ENCODE results near the gene NET1. TPM values are rescaled to one million over a fixed set of nuclear protein-coding genes. Genes with fewer than 3 reads are reported as not detected.

Gene NET1
- total RNA-seq, 1 experiment from 2014 or later, result 154 TPM

GRCh38 chr10:5445006-5445405, 32.6 kb downstream of the NET1 start:
- Mint-ChIP-seq H3K4me3 (ENCODE audit: low read depth, unreplicated experiment) (no peak overlapping the region), H3K9me3 (ENCODE audit: low read depth, unreplicated experiment) (no peaks in the 10 kb centered on the region), H3K27ac (ENCODE audit: unreplicated experiment) (peak overlapping the region; percentile 3), H3K27me3 (ENCODE audit: unreplicated experiment) (no peaks in the 10 kb centered on the region), H3K4me1 (ENCODE audit: low read depth, unreplicated experiment) (peaks cover 15% of the 10 kb centered on the region), H3K36me3 (ENCODE audit: insufficient read depth, unreplicated experiment) (peaks cover 40% of the 10 kb centered on the region)
- intact Hi-C loops (cut with micrococcal nuclease; ENCODE audit: unreplicated experiment), result no loop called here
- DNase-seq, result no peak
- BruUV-seq (replicated peaks), result no TSS peak
- TF ChIP-seq CTCF (IDR thresholded peaks at IDR 0.05; ENCODE audit: unreplicated experiment), result no peak
- CTCF ChIA-PET, result interaction anchor here (1.2 to 1.5 kb wide), 2 partner anchors 98 to 180 kb away, joined by 3 to 4 read pairs; no protein-coding TSS in a partner anchor

- intact Hi-C loops (cut with micrococcal nuclease; ENCODE audit: unreplicated experiment), result loop anchor here (1.0 kb wide), 1 partner anchor 102 kb away; no protein-coding TSS in a partner anchor
- no peaks in the 10 kb centered on the region for H3K27me3 Mint-ChIP-seq (ENCODE audit: unreplicated experiment)
Measured at GRCh38 chr10:5446390-5446926, 34.1 kb downstream of the NET1 start.

GRCh38 chr10:5447056-5447455, 34.7 kb downstream of the NET1 start:
- no TSS peak for BruUV-seq (replicated peaks)
- TF ChIP-seq CTCF (IDR thresholded peaks at IDR 0.05; ENCODE audit: unreplicated experiment), result no peak
- intact Hi-C loops (cut with micrococcal nuclease; ENCODE audit: unreplicated experiment), result no loop called here
- no peaks in the 10 kb centered on the region for H3K27me3 Mint-ChIP-seq (ENCODE audit: unreplicated experiment)
- H3K4me1 Mint-ChIP-seq (ENCODE audit: low read depth, unreplicated experiment), result peaks cover 26% of the 10 kb centered on the region
- peak overlapping the region; percentile 94 for H3K4me3 Mint-ChIP-seq (ENCODE audit: low read depth, unreplicated experiment)
- H3K27ac Mint-ChIP-seq (ENCODE audit: unreplicated experiment), result peak overlapping the region; percentile 94
- H3K36me3 Mint-ChIP-seq (ENCODE audit: insufficient read depth, unreplicated experiment), result peaks cover 60% of the 10 kb centered on the region
- CTCF ChIA-PET, result interaction anchor here (1.2 to 1.9 kb wide), 4 partner anchors 101 to 632 kb away, joined by 5 to 8 read pairs (median 6); no protein-coding TSS in a partner anchor
- DNase-seq, result no peak
- H3K9me3 Mint-ChIP-seq (ENCODE audit: low read depth, unreplicated experiment), result no peaks in the 10 kb centered on the region

More at GRCh38 chr10:5446390-5446926, 34.1 kb downstream of the NET1 start:
- H3K9me3 Mint-ChIP-seq (ENCODE audit: low read depth, unreplicated experiment), result no peaks in the 10 kb centered on the region
- TF ChIP-seq CTCF (IDR thresholded peaks at IDR 0.05; ENCODE audit: unreplicated experiment), result no peak
- peak overlapping the region; percentile 94 for H3K27ac Mint-ChIP-seq (ENCODE audit: unreplicated experiment)
- peak; percentile 97 for DNase-seq
- peak overlapping the region; percentile 94 for H3K4me3 Mint-ChIP-seq (ENCODE audit: low read depth, unreplicated experiment)
- H3K36me3 Mint-ChIP-seq (ENCODE audit: insufficient read depth, unreplicated experiment), result peaks cover 54% of the 10 kb centered on the region
- CTCF ChIA-PET, result interaction anchor here (0.6 to 1.9 kb wide), 9 partner anchors 13 to 631 kb away, joined by 3 to 8 read pairs (median 4); no protein-coding TSS in a partner anchor
- BruUV-seq (replicated peaks), result no TSS peak
- peaks cover 20% of the 10 kb centered on the region for H3K4me1 Mint-ChIP-seq (ENCODE audit: low read depth, unreplicated experiment)

DNA sequence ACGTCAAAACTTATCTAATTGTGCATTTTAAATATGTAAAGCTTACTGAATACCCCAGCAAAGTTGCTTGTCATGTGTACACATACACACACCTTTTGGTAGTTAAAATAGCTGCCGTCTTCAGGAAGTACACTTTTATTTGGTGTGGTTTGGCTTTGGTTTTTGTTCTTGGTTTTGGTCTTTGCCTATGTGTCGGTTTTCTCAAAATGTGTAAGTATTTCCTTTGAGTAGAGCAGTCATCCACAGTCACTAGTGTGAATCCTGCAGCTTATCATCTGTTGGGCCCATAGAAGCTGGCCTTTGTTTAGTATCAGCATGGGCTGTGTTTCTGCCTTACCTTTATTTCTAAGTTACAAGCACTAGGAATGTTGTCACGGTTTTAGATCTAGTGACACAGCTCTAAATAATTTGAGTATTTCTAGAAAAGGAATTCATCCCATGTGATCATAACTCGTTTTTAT, 35.3 kb downstream of the NET1 start:
- no peak for TF ChIP-seq CTCF (IDR thresholded peaks at IDR 0.05; ENCODE audit: unreplicated experiment)
- Mint-ChIP-seq H3K27me3 (ENCODE audit: unreplicated experiment) (no peaks in the 10 kb centered on the region), H3K4me1 (ENCODE audit: low read depth, unreplicated experiment) (peaks cover 30% of the 10 kb centered on the region), H3K36me3 (ENCODE audit: insufficient read depth, unreplicated experiment) (peaks cover 66% of the 10 kb centered on the region), H3K27ac (ENCODE audit: unreplicated experiment) (peak overlapping the region; percentile 94), H3K9me3 (ENCODE audit: low read depth, unreplicated experiment) (no peaks in the 10 kb centered on the region), H3K4me3 (ENCODE audit: low read depth, unreplicated experiment) (peak overlapping the region; percentile 94)
- CTCF ChIA-PET, result interaction anchor here (1.7 to 1.9 kb wide), 3 partner anchors 101 to 178 kb away, joined by 5 to 9 read pairs (median 6); no protein-coding TSS in a partner anchor
- DNase-seq, result no peak
- intact Hi-C loops (cut with micrococcal nuclease; ENCODE audit: unreplicated experiment), result no loop called here
- BruUV-seq (replicated peaks), result no TSS peak

All from Calu3 (cell line).